CD4-positive, CD25-positive, alpha-beta regulatory T cell (primary cell): ENCODE measurements around the gene ART1. TPM values are rescaled to one million over a fixed set of nuclear protein-coding genes. Genes with fewer than 3 reads are reported as not detected.

Experiments
- ATAC-seq, 2 donors: fragments of 150-1000 bp; cut with Tn5 transposase; one replicate each; pipeline ENCODE4 v1.10.0; 2021; ENCODE audit warnings: low read depth in 2 of 2, moderate number of reproducible peaks in 2 of 2, moderate library complexity in 1 of 2
- DNase-seq, 3 donors: peaks; one replicate each; pipeline versions ENCODE4 v3.0.0 to v3.0.0-alpha.2; 2012 to 2022; ENCODE audit warnings: mixed read lengths in 1 of 3
- H3K27ac ChIP-seq: one replicate; pipeline ENCODE4 v1.7.0; 2013; ENCODE audit warnings: mild to moderate bottlenecking, low read length; ENCODE audit not compliant: insufficient read depth, poor library complexity, severe bottlenecking
- H3K27me3 ChIP-seq: one replicate; pipeline ENCODE4 v1.7.0; 2013; ENCODE audit warnings: low read length; ENCODE audit not compliant: control insufficient read depth, insufficient read depth
- H3K36me3 ChIP-seq: one replicate; pipeline ENCODE4 v1.7.0; 2013; ENCODE audit warnings: mild to moderate bottlenecking, low read length, moderate library complexity; ENCODE audit not compliant: control insufficient read depth, insufficient read depth
- H3K4me1 ChIP-seq: 2 replicates; pipeline ENCODE4 v1.7.0; 2013; ENCODE audit warnings: mild to moderate bottlenecking, low read length; ENCODE audit not compliant: insufficient read depth, control insufficient read depth, poor library complexity, severe bottlenecking
- H3K4me3 ChIP-seq: one replicate; pipeline ENCODE4 v1.7.0; 2013; ENCODE audit warnings: low read depth, mild to moderate bottlenecking, low read length, moderate library complexity
- H3K9me3 ChIP-seq, 2 experiments: 1 replicate in 1 of 2; 2 replicates in 1 of 2; pipeline ENCODE4 v1.7.0; 2013; ENCODE audit warnings: low read length in 2 of 2, mild to moderate bottlenecking in 1 of 2, moderate library complexity in 1 of 2; ENCODE audit not compliant: control insufficient read depth in 2 of 2
- H3K27ac Mint-ChIP-seq, 3 donors: one replicate each; pipeline ENCODE4 v1.8.0; 2020 to 2022; ENCODE audit warnings: mild to moderate bottlenecking in 3 of 3, mixed read lengths in 3 of 3, moderate library complexity in 2 of 3
- H3K27me3 Mint-ChIP-seq: one replicate; pipeline ENCODE4 v1.8.0; 2022; ENCODE audit warnings: mild to moderate bottlenecking, mixed read lengths
- H3K36me3 Mint-ChIP-seq: one replicate; pipeline ENCODE4 v1.8.0; 2020; ENCODE audit warnings: mixed read lengths
- H3K4me1 Mint-ChIP-seq, 4 donors: one replicate each; pipeline ENCODE4 v1.8.0; 2020 to 2022; ENCODE audit warnings: mixed read lengths in 4 of 4, mild to moderate bottlenecking in 1 of 4
- H3K4me3 Mint-ChIP-seq, 4 donors: one replicate each; pipeline ENCODE4 v1.8.0; 2020 to 2022; ENCODE audit warnings: mild to moderate bottlenecking in 4 of 4, mixed read lengths in 4 of 4, moderate library complexity in 3 of 4
- H3K9me3 Mint-ChIP-seq, 7 donors: one replicate each; pipeline ENCODE4 v1.8.0; 2020 to 2022; ENCODE audit warnings: mixed read lengths in 7 of 7, mild to moderate bottlenecking in 3 of 7, moderate library complexity in 2 of 7
- polyA plus RNA-seq, 4 donors: library from polyadenylated mRNA; unstranded; fragments of 300-500 nt; fragmentation: Illumina TruSeq; gene quantifications; one replicate each; pipeline ENCODE4 v1.2.3, GENCODE V29; 2021
- total RNA-seq: library from RNA; stranded (reverse); gene quantifications from one replicate; pipeline ENCODE4 v1.2.3, GENCODE V29; 2022

The ART1 gene
- total and polyA plus RNA-seq, 5 donors from 2014 or later, result not detected

GRCh38 chr11:3684129-3684818, 39.3 kb downstream of the ART1 start:
- H3K4me3 Mint-ChIP-seq, result no peak overlapping the region
- H3K36me3 Mint-ChIP-seq, result peaks cover 57% of the 10 kb centered on the region
- H3K27ac Mint-ChIP-seq, result peak overlapping the region in 1 of 3 donors; percentile 12

DNA sequence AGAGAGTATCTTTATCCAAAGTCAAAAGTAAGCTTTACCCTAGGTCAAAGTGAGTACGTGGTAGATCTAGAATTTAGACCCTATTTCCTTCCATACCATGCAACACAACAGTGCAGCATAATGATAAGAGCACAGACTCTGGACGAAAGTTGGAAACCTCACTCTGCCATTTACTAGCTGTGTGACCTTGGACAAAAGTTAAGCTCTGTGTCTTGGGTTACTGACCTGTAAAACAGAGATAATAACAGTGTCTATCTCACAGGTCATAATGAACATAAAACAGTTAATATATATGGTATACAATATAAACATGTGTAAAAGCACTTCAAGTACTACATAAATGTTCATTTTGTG, 39.9 kb downstream of the ART1 start:
- H3K36me3 ChIP-seq, result peaks cover 83% of the 10 kb centered on the region
- no peaks in the 10 kb centered on the region for H3K9me3 Mint-ChIP-seq
- DNase-seq (no peak), ATAC-seq (no peak)
- H3K4me1 Mint-ChIP-seq, result peaks cover 0 to 9% (median 2%) of the 10 kb centered on the region in 4 donors
- no peak overlapping the region for H3K27ac ChIP-seq
- H3K27ac Mint-ChIP-seq, result no peak overlapping the region
- H3K4me1 ChIP-seq, result no peaks in the 10 kb centered on the region
- H3K9me3 ChIP-seq, result no peaks in the 10 kb centered on the region
- H3K4me3 ChIP-seq, result no peak overlapping the region
- H3K4me3 Mint-ChIP-seq, result no peak overlapping the region
- no peaks in the 10 kb centered on the region for H3K27me3 Mint-ChIP-seq
- H3K27me3 ChIP-seq, result no peaks in the 10 kb centered on the region
- peaks cover 53% of the 10 kb centered on the region for H3K36me3 Mint-ChIP-seq

More at GRCh38 chr11:3684129-3684818, 39.3 kb downstream of the ART1 start:
- H3K4me3 ChIP-seq, result no peak overlapping the region
- ATAC-seq (no peak), DNase-seq (no peak)
- peaks cover 84% of the 10 kb centered on the region for H3K36me3 ChIP-seq
- H3K27me3 ChIP-seq, result no peaks in the 10 kb centered on the region
- no peak overlapping the region for H3K27ac ChIP-seq
- no peaks in the 10 kb centered on the region for H3K9me3 ChIP-seq
- no peaks in the 10 kb centered on the region for H3K27me3 Mint-ChIP-seq
- peaks cover 0 to 9% (median 2%) of the 10 kb centered on the region in 4 donors for H3K4me1 Mint-ChIP-seq
- no peaks in the 10 kb centered on the region for H3K9me3 Mint-ChIP-seq
- H3K4me1 ChIP-seq, result no peaks in the 10 kb centered on the region

GRCh38 chr11:3685923-3686322, 41.0 kb downstream of the ART1 start:
- no peaks in the 10 kb centered on the region for H3K9me3 ChIP-seq
- DNase-seq (no peak), ATAC-seq (no peak)
- no peak overlapping the region for H3K4me3 ChIP-seq
- Mint-ChIP-seq H3K27me3 (no peaks in the 10 kb centered on the region), H3K9me3 (no peaks in the 10 kb centered on the region), H3K36me3 (peaks cover 49% of the 10 kb centered on the region), H3K4me3 (no peak overlapping the region), H3K4me1 (peaks cover 0 to 4% (median 2%) of the 10 kb centered on the region in 4 donors), H3K27ac (peak overlapping the region in 1 of 3 donors; percentile 36)
- peaks cover 83% of the 10 kb centered on the region for H3K36me3 ChIP-seq
- H3K27ac ChIP-seq, result no peak overlapping the region
- no peaks in the 10 kb centered on the region for H3K4me1 ChIP-seq
- no peaks in the 10 kb centered on the region for H3K27me3 ChIP-seq

- Mint-ChIP-seq H3K27me3 (no peaks in the 10 kb centered on the region), H3K4me1 (peaks cover 0 to 4% (median 2%) of the 10 kb centered on the region in 4 donors), H3K27ac (no peak overlapping the region), H3K9me3 (no peaks in the 10 kb centered on the region), H3K4me3 (no peak overlapping the region), H3K36me3 (peaks cover 43% of the 10 kb centered on the region)
- H3K4me3 ChIP-seq, result no peak overlapping the region
- H3K27me3 ChIP-seq, result no peaks in the 10 kb centered on the region
- DNase-seq (no peak), ATAC-seq (no peak)
- H3K36me3 ChIP-seq, result peaks cover 83% of the 10 kb centered on the region
- no peak overlapping the region for H3K27ac ChIP-seq
- no peaks in the 10 kb centered on the region for H3K9me3 ChIP-seq
- no peaks in the 10 kb centered on the region for H3K4me1 ChIP-seq
These were observed 41.8 kb downstream of the ART1 start for GRCh38 chr11:3686751-3687150.

DNA sequence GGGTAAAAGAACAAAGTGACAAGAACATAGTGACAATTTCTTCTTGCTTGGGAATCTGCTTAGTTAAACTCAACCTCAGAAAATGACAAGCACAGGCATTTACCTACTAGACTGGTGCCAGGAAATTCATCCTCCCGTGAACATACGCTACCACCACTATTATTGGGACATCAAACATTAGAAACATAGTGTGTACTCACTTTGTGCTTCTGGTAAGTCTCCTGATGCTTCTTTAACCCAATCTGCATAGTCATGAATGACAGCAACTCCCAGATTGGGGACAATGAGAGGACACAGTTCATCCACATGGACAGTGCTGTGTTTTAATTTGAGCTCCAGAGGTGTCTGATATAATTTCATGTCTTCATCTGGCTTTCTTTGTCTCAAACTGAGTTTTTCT, 55.5 kb downstream of the ART1 start:
- ATAC-seq (no peak), DNase-seq (no peak)
- Mint-ChIP-seq H3K4me1 (peaks cover 0 to 2% (median under 1%) of the 10 kb centered on the region in 4 donors), H3K27me3 (no peaks in the 10 kb centered on the region), H3K36me3 (peaks cover 49% of the 10 kb centered on the region), H3K9me3 (no peaks in the 10 kb centered on the region), H3K27ac (no peak overlapping the region), H3K4me3 (no peak overlapping the region)
- H3K4me3 ChIP-seq, result no peak overlapping the region
- H3K4me1 ChIP-seq, result no peaks in the 10 kb centered on the region
- no peaks in the 10 kb centered on the region for H3K27me3 ChIP-seq
- H3K36me3 ChIP-seq, result peaks cover 89% of the 10 kb centered on the region
- H3K27ac ChIP-seq, result no peak overlapping the region
- no peaks in the 10 kb centered on the region for H3K9me3 ChIP-seq

- Mint-ChIP-seq H3K4me3 (no peak overlapping the region), H3K27me3 (no peaks in the 10 kb centered on the region), H3K27ac (no peak overlapping the region), H3K36me3 (peaks cover 44% of the 10 kb centered on the region), H3K4me1 (peaks cover 0 to 2% (median under 1%) of the 10 kb centered on the region in 4 donors), H3K9me3 (no peaks in the 10 kb centered on the region)
- H3K9me3 ChIP-seq, result no peaks in the 10 kb centered on the region
- ATAC-seq, result no peak
- H3K4me1 ChIP-seq, result no peaks in the 10 kb centered on the region
- no peak overlapping the region for H3K27ac ChIP-seq
- peaks cover 88% of the 10 kb centered on the region for H3K36me3 ChIP-seq
- H3K4me3 ChIP-seq, result no peak overlapping the region
- H3K27me3 ChIP-seq, result no peaks in the 10 kb centered on the region
- no peak for DNase-seq
These were observed 56.0 kb downstream of the ART1 start for GRCh38 chr11:3700910-3701309.

GRCh38 chr11:3703383-3703782, 58.5 kb downstream of the ART1 start:
- DNase-seq (no peak), ATAC-seq (no peak)
- Histone ChIP-seq H3K27me3 (no peaks in the 10 kb centered on the region), H3K9me3 (no peaks in the 10 kb centered on the region), H3K27ac (no peak overlapping the region), H3K4me3 (no peak overlapping the region), H3K36me3 (peaks cover 79% of the 10 kb centered on the region), H3K4me1 (no peaks in the 10 kb centered on the region)
- Mint-ChIP-seq H3K36me3 (peaks cover 53% of the 10 kb centered on the region), H3K4me3 (no peak overlapping the region), H3K4me1 (peaks cover 0 to 7% (median under 1%) of the 10 kb centered on the region in 4 donors), H3K9me3 (no peaks in the 10 kb centered on the region), H3K27me3 (no peaks in the 10 kb centered on the region), H3K27ac (peak overlapping the region in 1 of 3 donors; percentile 25)

DNA sequence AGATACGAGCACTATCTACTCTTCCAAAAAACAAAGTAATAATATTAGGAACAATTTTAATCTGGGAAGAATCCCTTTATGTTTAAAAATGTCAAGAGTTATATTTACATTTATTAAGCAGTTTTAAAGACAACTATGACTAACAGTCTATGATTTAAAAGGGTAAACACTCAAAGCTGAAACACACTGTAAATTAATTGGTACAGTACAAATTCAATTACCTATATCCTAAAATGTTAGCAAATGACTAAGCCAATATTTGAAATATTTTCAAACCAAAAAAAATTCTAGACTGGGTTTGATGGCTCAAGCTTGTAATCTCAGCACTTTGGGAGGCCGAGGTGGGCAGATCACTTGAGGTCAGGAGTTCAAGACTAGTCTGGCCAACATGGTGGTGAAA, 62.2 kb downstream of the ART1 start:
- H3K4me1 ChIP-seq, result no peaks in the 10 kb centered on the region
- no peaks in the 10 kb centered on the region for H3K27me3 ChIP-seq
- H3K27ac ChIP-seq, result no peak overlapping the region
- DNase-seq, result no peak
- Mint-ChIP-seq H3K27ac (no peak overlapping the region), H3K27me3 (no peaks in the 10 kb centered on the region), H3K4me1 (peaks cover 0 to 10% (median 2%) of the 10 kb centered on the region in 4 donors), H3K9me3 (no peaks in the 10 kb centered on the region), H3K36me3 (peaks cover 43% of the 10 kb centered on the region), H3K4me3 (no peak overlapping the region)
- ATAC-seq, result no peak
- no peaks in the 10 kb centered on the region for H3K9me3 ChIP-seq
- peaks cover 76% of the 10 kb centered on the region for H3K36me3 ChIP-seq
- H3K4me3 ChIP-seq, result no peak overlapping the region
